DOHH2 (cell line): ENCODE measurements around the gene RHBG.

Experiments used
- H3F3A ChIP-seq: fragments of 200-600 bp; sonication (generic), shearing (Covaris generic); 2 replicates; pipeline ENCODE4 v1.6.0; 2016; ENCODE audit warnings: antibody characterized with exemption, mild to moderate bottlenecking; ENCODE audit not compliant: control insufficient read depth, insufficient read depth
- H3K27ac ChIP-seq: fragments of 200-600 bp; sonication (generic); 2 replicates; pipeline ENCODE4 v1.5.1; 2014; ENCODE audit warnings: low read depth, mild to moderate bottlenecking, low read length, moderate library complexity
- H3K27me3 ChIP-seq: fragments of 200-600 bp; sonication (generic); 2 replicates; pipeline ENCODE4 v1.6.1; 2014; ENCODE audit warnings: mild to moderate bottlenecking, low read length, mixed read lengths; ENCODE audit not compliant: control insufficient read depth
- H3K36me3 ChIP-seq: fragments of 200-600 bp; sonication (generic); 2 replicates; pipeline ENCODE4 v1.6.1; 2014; ENCODE audit warnings: mild to moderate bottlenecking, low read length, moderate library complexity, mixed read lengths; ENCODE audit not compliant: control insufficient read depth
- H3K4me1 ChIP-seq: fragments of 200-600 bp; sonication (generic); 2 replicates; pipeline ENCODE4 v1.6.1; 2014; ENCODE audit warnings: mild to moderate bottlenecking, low read length, mixed read lengths; ENCODE audit not compliant: control insufficient read depth
- H3K4me2 ChIP-seq: fragments of 200-600 bp; sonication (generic); 2 replicates; pipeline ENCODE4 v1.6.0; 2014; ENCODE audit warnings: mild to moderate bottlenecking, low read length, moderate library complexity
- H3K4me3 ChIP-seq: fragments of 200-600 bp; sonication (generic); 2 replicates; pipeline ENCODE4 v1.5.1; 2014; ENCODE audit warnings: mild to moderate bottlenecking, low read length, mixed read lengths
- H3K79me2 ChIP-seq: fragments of 200-600 bp; sonication (generic); 2 replicates; pipeline ENCODE4 v1.6.1; 2014; ENCODE audit warnings: mild to moderate bottlenecking, low read length, mixed read lengths; ENCODE audit not compliant: control insufficient read depth
- H3K9me2 ChIP-seq: fragments of 200-600 bp; sonication (generic); replicated peaks from 2 replicates; pipeline ENCODE4 v1.6.1; 2014; ENCODE audit warnings: mild to moderate bottlenecking, low read length, mixed read lengths; ENCODE audit not compliant: control insufficient read depth
- H3K9me3 ChIP-seq: fragments of 200-600 bp; sonication (generic); 2 replicates; pipeline ENCODE4 v1.6.1; 2014; ENCODE audit warnings: antibody characterized with exemption, low read length, mixed read lengths; ENCODE audit not compliant: control insufficient read depth, insufficient read depth
- H4K20me1 ChIP-seq: fragments of 200-600 bp; sonication (generic); 2 replicates; pipeline ENCODE4 v1.6.0; 2014; ENCODE audit warnings: low read depth, mild to moderate bottlenecking, antibody characterized with exemption, low read length, moderate library complexity; ENCODE audit not compliant: control insufficient read depth, insufficient read depth
- EZH2phosphoT487 ChIP-seq: fragments of 200-600 bp; sonication (generic); IDR thresholded peaks from 2 replicates; pipeline ENCODE4 v1.6.1; 2017; ENCODE audit warnings: borderline replicate concordance, mild to moderate bottlenecking, antibody characterized with exemption, low read length, moderate library complexity, mixed read lengths
- TF ChIP-seq, protein P1 (sequence below): fragments of 200-600 bp; sonication (generic); IDR thresholded peaks from one replicate; pipeline ENCODE4 v1.5.1; 2014; ENCODE audit warnings: antibody characterized with exemption, mild to moderate bottlenecking, low read depth, low read length; ENCODE audit not compliant: poor library complexity, severe bottlenecking

RHBG gene

DNA sequence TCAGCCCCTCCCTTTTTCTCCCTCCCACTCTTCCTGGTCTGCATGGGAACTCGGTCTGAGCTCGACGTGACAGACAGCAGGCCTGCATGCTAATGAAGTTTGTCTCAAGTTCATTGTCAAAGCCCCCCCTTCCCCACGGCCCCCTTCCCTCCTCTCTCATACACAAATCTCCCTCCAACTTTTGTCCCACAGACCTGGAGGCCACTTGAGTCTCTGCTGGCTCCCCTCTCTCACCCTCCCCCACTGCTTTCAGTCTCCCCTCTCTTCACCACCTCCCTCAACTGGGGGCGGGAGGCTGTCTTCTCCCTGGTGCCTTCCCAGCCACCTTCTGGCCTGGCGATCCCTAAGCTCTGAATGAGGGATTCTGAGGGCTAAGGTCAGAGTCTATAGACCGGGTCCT, 61.3 kb downstream of the RHBG start:
- Histone ChIP-seq H3F3A (no peaks in the 10 kb centered on the region), H3K4me3 (no peak overlapping the region), H3K36me3 (no peaks in the 10 kb centered on the region), H3K4me1 (peaks cover 24% of the 10 kb centered on the region), H3K4me2 (no peak overlapping the region), H3K9me3 (no peaks in the 10 kb centered on the region), H3K9me2 (no peaks in the 10 kb centered on the region), H4K20me1 (0 out of 2 replicates have a peak, but pooled peaks cover 3% of the 10 kb centered on the region), H3K79me2 (no peaks in the 10 kb centered on the region), H3K27me3 (peaks cover 96% of the 10 kb centered on the region), H3K27ac (no peak overlapping the region)
- TF ChIP-seq, protein P1, sequence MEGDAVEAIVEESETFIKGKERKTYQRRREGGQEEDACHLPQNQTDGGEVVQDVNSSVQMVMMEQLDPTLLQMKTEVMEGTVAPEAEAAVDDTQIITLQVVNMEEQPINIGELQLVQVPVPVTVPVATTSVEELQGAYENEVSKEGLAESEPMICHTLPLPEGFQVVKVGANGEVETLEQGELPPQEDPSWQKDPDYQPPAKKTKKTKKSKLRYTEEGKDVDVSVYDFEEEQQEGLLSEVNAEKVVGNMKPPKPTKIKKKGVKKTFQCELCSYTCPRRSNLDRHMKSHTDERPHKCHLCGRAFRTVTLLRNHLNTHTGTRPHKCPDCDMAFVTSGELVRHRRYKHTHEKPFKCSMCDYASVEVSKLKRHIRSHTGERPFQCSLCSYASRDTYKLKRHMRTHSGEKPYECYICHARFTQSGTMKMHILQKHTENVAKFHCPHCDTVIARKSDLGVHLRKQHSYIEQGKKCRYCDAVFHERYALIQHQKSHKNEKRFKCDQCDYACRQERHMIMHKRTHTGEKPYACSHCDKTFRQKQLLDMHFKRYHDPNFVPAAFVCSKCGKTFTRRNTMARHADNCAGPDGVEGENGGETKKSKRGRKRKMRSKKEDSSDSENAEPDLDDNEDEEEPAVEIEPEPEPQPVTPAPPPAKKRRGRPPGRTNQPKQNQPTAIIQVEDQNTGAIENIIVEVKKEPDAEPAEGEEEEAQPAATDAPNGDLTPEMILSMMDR = no peak
- TF ChIP-seq EZH2phosphoT487 = no peak

DNA sequence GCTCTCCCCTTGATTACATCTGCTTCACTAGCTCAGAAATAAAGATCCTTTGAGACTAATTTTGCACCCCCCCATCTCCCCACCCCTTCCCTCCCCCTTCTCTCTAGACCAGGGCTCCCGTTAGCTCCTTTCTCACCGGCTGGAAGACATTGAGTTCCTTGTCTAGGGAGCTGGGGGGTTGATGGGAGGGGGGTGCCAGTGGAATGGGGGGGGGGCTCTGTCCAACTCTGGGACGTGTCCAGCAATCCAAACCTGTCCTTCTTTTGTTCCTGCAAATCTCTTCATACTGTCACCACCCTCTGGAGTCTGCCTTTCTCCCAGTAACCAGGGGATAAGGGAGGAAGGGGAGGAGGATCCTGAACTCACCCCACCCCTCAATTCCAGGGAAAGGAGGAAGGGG, 61.9 kb downstream of the RHBG start:
- Histone ChIP-seq H3K36me3 (no peaks in the 10 kb centered on the region), H4K20me1 (0 out of 2 replicates have a peak, but pooled peaks cover 3% of the 10 kb centered on the region), H3K27me3 (peaks cover 98% of the 10 kb centered on the region), H3K4me2 (no peak overlapping the region), H3K9me3 (no peaks in the 10 kb centered on the region), H3K79me2 (no peaks in the 10 kb centered on the region), H3K27ac (no peak overlapping the region), H3K9me2 (no peaks in the 10 kb centered on the region), H3K4me3 (no peak overlapping the region), H3K4me1 (peaks cover 29% of the 10 kb centered on the region), H3F3A (no peaks in the 10 kb centered on the region)
- TF ChIP-seq, protein P1 = no peak
- no peak for TF ChIP-seq EZH2phosphoT487

DNA sequence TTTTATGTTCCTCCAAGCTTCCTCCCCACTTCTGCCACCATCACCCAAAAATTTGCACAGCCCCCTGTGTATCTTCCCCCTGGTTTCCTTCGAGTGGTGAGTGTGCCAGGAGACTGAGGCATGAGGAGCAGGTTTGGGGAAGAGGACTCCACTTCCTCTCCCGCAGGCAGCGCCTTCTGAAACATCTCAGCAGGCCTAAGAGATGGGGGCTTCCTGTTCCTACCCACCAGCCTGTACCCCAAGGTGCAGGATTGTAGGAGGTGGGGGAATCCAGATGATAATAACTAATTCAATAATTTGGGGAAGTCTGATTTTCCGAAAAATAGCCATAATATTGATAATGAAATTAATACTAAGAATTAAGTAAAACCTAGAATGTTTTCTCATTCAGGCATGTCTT, 62.4 kb downstream of the RHBG start:
- Histone ChIP-seq H3K36me3 (no peaks in the 10 kb centered on the region), H4K20me1 (0 out of 2 replicates have a peak, but pooled peaks cover 3% of the 10 kb centered on the region), H3K27ac (no peak overlapping the region), H3F3A (no peaks in the 10 kb centered on the region), H3K27me3 (peaks cover 96% of the 10 kb centered on the region), H3K4me1 (peaks cover 30% of the 10 kb centered on the region), H3K4me3 (no peak overlapping the region), H3K4me2 (no peak overlapping the region), H3K9me3 (no peaks in the 10 kb centered on the region), H3K9me2 (no peaks in the 10 kb centered on the region), H3K79me2 (no peaks in the 10 kb centered on the region)
- TF ChIP-seq, protein P1 = no peak
- no peak for TF ChIP-seq EZH2phosphoT487
